DMS153 treated with DMSO at 0.1 percent for 48 hours (cell line): ENCODE measurements around the gene SMAD4.
"Not testable (repeated sequence)": the region's sequence is repeated elsewhere in the genome, so short reads cannot be mapped to it uniquely, and the experiment has no call there.

Experiments used
- DNase-seq: peaks from one replicate; lab custom pipeline; 2025; ENCODE audit not compliant: unreplicated experiment; lab: John Stamatoyannopoulos, UW

The SMAD4 gene

DNA sequence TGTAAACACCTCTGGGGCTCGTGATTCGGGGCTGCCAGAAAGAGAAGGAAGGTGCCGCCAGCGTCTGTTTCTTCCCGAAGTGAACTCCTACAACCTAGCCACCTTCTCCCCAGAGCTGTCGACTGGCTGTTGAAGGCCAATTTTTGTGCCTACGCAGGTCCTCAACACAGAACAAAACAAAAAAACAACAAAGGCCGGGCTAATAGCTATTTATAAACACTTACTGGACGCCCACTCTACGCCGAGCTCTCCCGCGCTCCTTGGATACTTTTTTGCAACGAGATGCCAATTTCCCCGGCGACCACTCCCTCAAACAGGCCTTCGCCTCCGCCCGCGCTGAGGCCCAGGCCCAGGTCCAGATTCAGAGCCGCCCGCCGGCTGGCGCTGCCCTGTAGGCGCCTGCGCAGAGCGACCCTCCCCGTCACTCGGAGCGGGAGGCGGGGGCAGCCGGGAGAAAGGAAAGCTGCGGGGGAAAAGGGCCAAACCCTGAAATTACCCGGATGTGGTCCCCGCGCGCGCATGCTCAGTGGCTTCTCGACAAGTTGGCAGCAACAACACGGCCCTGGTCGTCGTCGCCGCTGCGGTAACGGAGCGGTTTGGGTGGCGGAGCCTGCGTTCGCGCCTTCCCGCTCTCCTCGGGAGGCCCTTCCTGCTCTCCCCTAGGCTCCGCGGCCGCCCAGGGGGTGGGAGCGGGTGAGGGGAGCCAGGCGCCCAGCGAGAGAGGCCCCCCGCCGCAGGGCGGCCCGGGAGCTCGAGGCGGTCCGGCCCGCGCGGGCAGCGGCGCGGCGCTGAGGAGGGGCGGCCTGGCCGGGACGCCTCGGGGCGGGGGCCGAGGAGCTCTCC is at the start of gene SMAD4:
SMAD4 (plus strand) TSS at position 520 of the 843 bp plus-strand sequence. CDS start 16,834 bp downstream, outside the sequence.
- DNase-seq, result peak; percentile 94

DNA sequence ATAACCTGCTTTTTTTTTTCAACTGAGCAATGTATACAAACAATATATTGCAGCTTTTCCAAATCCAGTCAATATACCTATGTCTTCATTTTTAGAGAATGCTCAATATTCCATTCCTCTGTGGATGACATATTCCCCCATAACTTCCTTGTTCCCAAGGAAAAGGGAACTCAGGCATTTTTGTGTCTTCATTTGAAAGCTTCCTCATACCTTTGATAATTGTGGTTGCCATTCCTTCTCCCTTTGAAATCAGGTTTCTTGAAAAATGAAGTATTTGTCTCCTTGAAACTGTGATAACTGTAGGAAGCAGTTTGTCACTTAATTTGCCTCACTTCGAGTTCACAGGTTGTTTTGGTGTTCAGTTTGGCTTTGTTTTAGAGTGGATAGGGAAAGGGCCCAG is 48.6 kb upstream of the SMAD4 start:
- DNase-seq, result no peak

DNA sequence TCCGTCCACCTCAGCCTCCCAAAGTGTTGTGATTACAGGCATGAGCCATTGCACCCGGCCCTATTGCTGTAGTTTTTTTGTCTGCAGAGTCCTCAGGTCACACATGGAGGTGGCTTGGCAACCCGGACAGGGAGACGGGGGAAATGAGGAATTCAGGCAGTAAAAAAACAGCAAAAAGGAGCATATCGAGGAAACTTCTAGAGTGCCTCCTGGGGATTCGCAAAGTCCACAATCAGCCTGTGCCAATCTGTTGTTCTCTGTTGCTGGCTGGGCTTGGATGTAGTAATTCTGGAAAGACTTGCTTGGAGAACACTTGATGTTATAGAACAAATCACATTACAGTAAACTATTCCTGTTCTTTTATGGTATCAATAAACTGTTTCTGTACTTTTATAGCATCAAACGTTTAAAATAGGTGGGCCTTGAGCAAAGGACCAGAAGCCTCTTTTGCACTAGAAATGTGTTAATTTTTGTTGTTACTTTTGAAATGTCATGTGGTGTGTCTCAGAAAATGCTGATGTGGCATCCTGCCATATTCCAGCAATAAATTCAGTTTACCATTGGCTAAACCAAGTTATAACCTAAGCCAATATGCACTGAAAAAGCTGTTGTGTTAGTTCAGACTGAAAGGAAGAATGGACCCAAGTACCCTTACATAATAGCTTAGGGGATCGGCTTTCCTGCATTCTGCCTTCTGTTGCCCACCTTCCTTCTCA is 47.8 kb upstream of the SMAD4 start:
- DNase-seq, result no peak

DNA sequence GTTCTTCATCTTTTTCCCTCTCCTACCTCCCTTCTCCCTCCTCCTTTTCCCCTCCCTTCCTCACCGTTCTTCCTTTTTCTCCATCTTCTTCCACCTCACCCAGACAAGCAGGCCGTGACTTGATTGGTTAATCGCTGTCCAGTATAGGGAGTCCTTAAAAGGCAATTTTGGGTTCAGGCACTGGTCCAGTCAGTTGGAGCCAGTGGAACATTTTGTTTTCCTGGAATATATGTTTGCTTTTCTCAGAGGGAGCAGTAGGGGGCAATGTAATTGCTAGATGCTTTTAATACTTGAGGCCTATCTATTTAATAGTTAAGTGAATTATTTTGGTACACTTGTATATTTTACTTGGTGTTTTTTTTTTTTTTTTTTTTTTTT is 47.2 kb upstream of the SMAD4 start:
- DNase-seq, result no peak

- no peak for DNase-seq
Measured at GRCh38 chr18:50986360-50987087, 43.5 kb upstream of the SMAD4 start.

GRCh38 chr18:50987261-50987660 is 42.8 kb upstream of the SMAD4 start:
- DNase-seq, result no peak

DNA sequence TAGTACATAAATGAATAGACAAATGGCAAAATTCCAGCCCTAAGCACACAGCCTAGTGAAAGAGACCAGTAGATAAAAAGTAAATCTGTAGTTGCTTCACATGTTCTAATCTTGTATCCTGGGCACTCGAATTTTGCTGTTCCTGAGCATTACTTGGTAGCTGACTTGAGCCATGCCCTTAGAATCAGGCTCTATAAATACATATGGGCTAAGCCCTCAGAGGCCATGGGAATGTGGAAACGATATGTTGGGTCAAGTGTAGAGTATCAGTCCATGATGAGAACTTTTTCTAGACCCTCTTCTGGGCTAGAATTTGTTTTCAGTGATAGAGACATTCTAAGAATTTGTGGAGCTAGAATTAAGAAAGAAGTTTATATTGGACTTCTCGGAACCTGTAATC is 40.3 kb upstream of the SMAD4 start:
- no peak for DNase-seq

- no peak for DNase-seq
Measured at GRCh38 chr18:50992351-50992762, 37.7 kb upstream of the SMAD4 start.

GRCh38 chr18:50994031-50994430 is 36.0 kb upstream of the SMAD4 start:
- DNase-seq, result no peak

GRCh38 chr18:51003174-51003573 is 26.8 kb upstream of the SMAD4 start:
- not testable (repeated sequence) for DNase-seq

GRCh38 chr18:51006061-51006818 is 23.8 kb upstream of the SMAD4 start:
- no peak for DNase-seq

- DNase-seq, result no peak
Measured at GRCh38 chr18:51006948-51007789, 22.8 kb upstream of the SMAD4 start.

- DNase-seq, result no peak
Measured at GRCh38 chr18:51007790-51008139, 22.2 kb upstream of the SMAD4 start.

DNA sequence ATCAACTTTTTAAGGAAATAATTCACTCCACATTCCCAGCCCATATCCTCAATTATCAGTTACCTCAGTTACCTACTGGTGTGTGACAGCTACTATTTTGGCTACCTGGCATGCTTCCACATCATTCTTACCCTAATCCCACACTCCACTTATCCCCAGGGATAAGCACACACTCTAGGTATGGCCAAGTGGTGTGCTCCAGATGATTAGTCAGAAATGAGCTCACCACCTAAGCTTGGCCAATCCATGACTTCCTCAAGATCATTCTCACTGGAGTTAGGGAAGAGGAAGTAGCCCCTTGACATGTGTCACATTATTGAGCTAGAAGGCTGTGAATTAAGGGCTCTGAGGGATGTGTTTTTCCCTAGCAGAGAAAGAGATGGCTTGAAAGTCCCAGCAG is 20.9 kb upstream of the SMAD4 start:
- no peak for DNase-seq

GRCh38 chr18:51010218-51010617 is 19.8 kb upstream of the SMAD4 start:
- no peak for DNase-seq

- DNase-seq, result no peak
Measured at GRCh38 chr18:51011709-51012108, 18.3 kb upstream of the SMAD4 start.

- no peak for DNase-seq
Measured at GRCh38 chr18:51012441-51012840, 17.6 kb upstream of the SMAD4 start.

- DNase-seq, result no peak
Measured at GRCh38 chr18:51013259-51013658, 16.8 kb upstream of the SMAD4 start.

DNA sequence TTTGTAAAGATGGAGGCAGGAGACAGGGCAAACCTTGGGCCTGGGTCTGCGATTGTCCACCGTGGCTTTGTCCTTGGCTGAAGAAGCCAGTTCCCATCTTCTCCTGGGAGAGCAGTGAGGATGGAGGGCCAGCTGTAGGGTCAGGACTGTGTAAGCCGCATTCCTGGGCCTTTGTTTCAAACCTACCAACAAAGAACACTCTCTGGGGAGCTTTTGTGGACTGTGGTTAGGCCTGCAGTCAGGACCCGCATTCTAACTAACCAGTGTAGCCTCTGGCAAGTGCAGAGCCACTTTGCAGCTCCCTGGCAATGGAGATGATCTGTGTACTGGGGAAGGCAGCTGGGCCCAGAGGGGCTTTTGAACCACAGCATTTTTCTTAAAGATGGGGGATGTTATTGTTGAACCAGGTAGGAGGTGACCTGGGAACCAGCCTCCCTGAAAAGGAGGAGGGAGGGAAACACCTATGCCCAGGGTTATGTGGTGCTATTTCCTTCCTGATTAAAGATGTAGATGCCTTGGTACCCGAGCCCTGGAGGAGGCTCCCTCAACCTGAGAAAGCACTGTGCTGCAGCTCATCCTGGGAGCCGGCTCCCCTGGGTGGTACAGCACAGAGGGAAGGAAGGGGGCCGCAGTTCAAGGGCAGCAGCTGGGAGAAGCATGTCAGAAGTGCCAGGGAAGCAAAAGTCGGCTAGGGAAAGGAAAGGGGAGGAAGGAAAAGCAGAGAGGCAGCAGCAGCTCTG is 12.7 kb upstream of the SMAD4 start:
- DNase-seq, result no peak
